ENCODE results near the gene SORL1.
"Not testable (repeated sequence)": the region's sequence is repeated elsewhere in the genome, so short reads cannot be mapped to it uniquely, and the experiment has no call there.

The SORL1 gene

GRCh38 chr11:121561716-121562115 lies 109.6 kb downstream of the SORL1 start:
- DNase-seq (ENCODE audit: low read depth, low spot score): no peak

GRCh38 chr11:121563003-121563402 lies 110.9 kb downstream of the SORL1 start:
- no peak for DNase-seq (ENCODE audit: low read depth, low spot score)

- no peak for DNase-seq (ENCODE audit: low read depth, low spot score)
These were observed 112.0 kb downstream of the SORL1 start for GRCh38 chr11:121563900-121564822.

- no peak for DNase-seq (ENCODE audit: low read depth, low spot score)
These were observed 113.0 kb downstream of the SORL1 start for GRCh38 chr11:121564948-121565684.

GRCh38 chr11:121566279-121567168 lies 114.4 kb downstream of the SORL1 start:
- DNase-seq (ENCODE audit: low read depth, low spot score): no peak

GRCh38 chr11:121567995-121568394 lies 115.9 kb downstream of the SORL1 start:
- no peak for DNase-seq (ENCODE audit: low read depth, low spot score)

- DNase-seq (ENCODE audit: low read depth, low spot score): not testable (repeated sequence)
These were observed 117.5 kb downstream of the SORL1 start for GRCh38 chr11:121569332-121570299.

GRCh38 chr11:121570453-121570852 lies 118.3 kb downstream of the SORL1 start:
- DNase-seq (ENCODE audit: low read depth, low spot score): no peak

- no peak for DNase-seq (ENCODE audit: low read depth, low spot score)
These were observed 119.4 kb downstream of the SORL1 start for GRCh38 chr11:121571506-121571905.

- DNase-seq (ENCODE audit: low read depth, low spot score): no peak
These were observed 120.5 kb downstream of the SORL1 start for GRCh38 chr11:121572571-121573059.

GRCh38 chr11:121574801-121575200 lies 122.7 kb downstream of the SORL1 start:
- DNase-seq (ENCODE audit: low read depth, low spot score): no peak

GRCh38 chr11:121575250-121575962 lies 123.3 kb downstream of the SORL1 start:
- no peak for DNase-seq (ENCODE audit: low read depth, low spot score)

- no peak for DNase-seq (ENCODE audit: low read depth, low spot score)
These were observed 123.8 kb downstream of the SORL1 start for GRCh38 chr11:121575963-121576290.

GRCh38 chr11:121576531-121576930 lies 124.4 kb downstream of the SORL1 start:
- no peak for DNase-seq (ENCODE audit: low read depth, low spot score)

GRCh38 chr11:121577106-121577848 lies 125.2 kb downstream of the SORL1 start:
- no peak for DNase-seq (ENCODE audit: low read depth, low spot score)

- no peak for DNase-seq (ENCODE audit: low read depth, low spot score)
These were observed 126.3 kb downstream of the SORL1 start for GRCh38 chr11:121578251-121578976.

- DNase-seq (ENCODE audit: low read depth, low spot score): no peak
These were observed 128.0 kb downstream of the SORL1 start for GRCh38 chr11:121580154-121580553.

GRCh38 chr11:121581607-121582006 lies 129.5 kb downstream of the SORL1 start:
- DNase-seq (ENCODE audit: low read depth, low spot score): no peak
